ENCODE data around the gene ITGA11. TPM values are rescaled to one million over a fixed set of nuclear protein-coding genes. Genes with fewer than 3 reads are reported as not detected.
A peak's percentile ranks its signal among the peaks of the same experiment; 100 is the strongest.

ITGA11 gene
- total RNA-seq, 2 experiments from 2014 or later, result under 0.01 TPM; not detected in 1

GRCh38 chr15:68317281-68318007, 114.5 kb downstream of the ITGA11 start:
- Histone ChIP-seq H3K79me2 (ENCODE audit: insufficient read depth, low read depth, low read length) (no peaks in the 10 kb centered on the region), H3K9me2 (ENCODE audit: insufficient read depth, low read length) (no peaks in the 10 kb centered on the region), H3K27ac (ENCODE audit: low read depth, low read length, poor library complexity, severe bottlenecking) (no peak overlapping the region), H3K4me1 (ENCODE audit: insufficient read depth, low read length, poor library complexity, severe bottlenecking) (no peaks in the 10 kb centered on the region), H3K9me3 (ENCODE audit: low read length) (no peaks in the 10 kb centered on the region), H4K20me1 (ENCODE audit: insufficient read depth, low read length) (no peaks in the 10 kb centered on the region), H3K4me2 (ENCODE audit: low read length) (no peak overlapping the region), H3K36me3 (ENCODE audit: insufficient read depth, low read length) (no peaks in the 10 kb centered on the region), H2AFZ (ENCODE audit: low read length) (no peak overlapping the region), H3K4me3 (ENCODE audit: low read depth, low read length, poor library complexity, severe bottlenecking) (no peak overlapping the region)
- no TSS peak for BruUV-seq (replicated peaks)
- ChIA-PET CTCF (ENCODE audit: unreplicated experiment) (no interaction called here), POLR2A (no interaction called here)
- intact Hi-C loops (cut with micrococcal nuclease; ENCODE audit: unreplicated experiment), result no loop called here
- TF ChIP-seq CTCF (conservative IDR thresholded peaks at IDR 0.05; ENCODE audit: low read length) (no peak), EZH2phosphoT487 (IDR thresholded peaks at IDR 0.05; ENCODE audit: borderline replicate concordance, low read depth, low read length) (no peak)
- no peak for DNase-seq (ENCODE audit: low spot score)

- no peak overlapping the region for H3K4me2 ChIP-seq (ENCODE audit: low read length)
- no peaks in the 10 kb centered on the region for H3K9me2 ChIP-seq (ENCODE audit: insufficient read depth, low read length)
- H3K4me3 ChIP-seq (ENCODE audit: low read depth, low read length, poor library complexity, severe bottlenecking), result no peak overlapping the region
- ChIA-PET POLR2A (interaction anchor here (0.6 kb wide), 1 partner anchor 726 kb away, joined by 3 read pairs; no protein-coding TSS in a partner anchor), CTCF (ENCODE audit: unreplicated experiment) (interaction anchor here (1.0 kb wide), 1 partner anchor 10 kb away, joined by 3 read pairs; no protein-coding TSS in a partner anchor)
- H3K27ac ChIP-seq (ENCODE audit: low read depth, low read length, poor library complexity, severe bottlenecking), result no peak overlapping the region
- H2AFZ ChIP-seq (ENCODE audit: low read length), result no peak overlapping the region
- intact Hi-C loops (cut with micrococcal nuclease; ENCODE audit: unreplicated experiment), result no loop called here
- DNase-seq (ENCODE audit: low spot score), result peak; percentile 24
- no peaks in the 10 kb centered on the region for H3K9me3 ChIP-seq (ENCODE audit: low read length)
- no peaks in the 10 kb centered on the region for H3K79me2 ChIP-seq (ENCODE audit: insufficient read depth, low read depth, low read length)
- TF ChIP-seq EZH2phosphoT487 (IDR thresholded peaks at IDR 0.05; ENCODE audit: borderline replicate concordance, low read depth, low read length) (no peak), CTCF (conservative IDR thresholded peaks at IDR 0.05; ENCODE audit: low read length) (peak; percentile 68)
- H3K36me3 ChIP-seq (ENCODE audit: insufficient read depth, low read length), result no peaks in the 10 kb centered on the region
- no peaks in the 10 kb centered on the region for H4K20me1 ChIP-seq (ENCODE audit: insufficient read depth, low read length)
- no peaks in the 10 kb centered on the region for H3K4me1 ChIP-seq (ENCODE audit: insufficient read depth, low read length, poor library complexity, severe bottlenecking)
- no TSS peak for BruUV-seq (replicated peaks)
Measured at GRCh38 chr15:68316061-68316804, 115.7 kb downstream of the ITGA11 start.
